ENCODE measurements around the gene TXLNB. TPM values are rescaled to one million over a fixed set of nuclear protein-coding genes. Genes with fewer than 3 reads are reported as not detected.

Gene TXLNB
- total and polyA plus RNA-seq, 2 of the 13 experiments (the other 11 are each of a cell fraction or from before 2014, with no cell fraction given) = not detected

- TF ChIP-seq AKNA (CRISPR knock-in tag; IDR thresholded peaks at IDR 0.05; ENCODE audit: borderline replicate concordance) (no peak), MBD4 (IDR thresholded peaks at IDR 0.05; ENCODE audit: borderline replicate concordance, low read length) (no peak), ZFP36L2 (CRISPR knock-in tag; IDR thresholded peaks at IDR 0.05) (no peak), SIX4 (CRISPR knock-in tag; IDR thresholded peaks at IDR 0.05) (no peak), TOE1 (CRISPR knock-in tag; IDR thresholded peaks at IDR 0.05) (no peak), KMT2A (CRISPR knock-in tag; IDR thresholded peaks at IDR 0.05) (no peak)
- TF ChIP-seq, protein P1, sequence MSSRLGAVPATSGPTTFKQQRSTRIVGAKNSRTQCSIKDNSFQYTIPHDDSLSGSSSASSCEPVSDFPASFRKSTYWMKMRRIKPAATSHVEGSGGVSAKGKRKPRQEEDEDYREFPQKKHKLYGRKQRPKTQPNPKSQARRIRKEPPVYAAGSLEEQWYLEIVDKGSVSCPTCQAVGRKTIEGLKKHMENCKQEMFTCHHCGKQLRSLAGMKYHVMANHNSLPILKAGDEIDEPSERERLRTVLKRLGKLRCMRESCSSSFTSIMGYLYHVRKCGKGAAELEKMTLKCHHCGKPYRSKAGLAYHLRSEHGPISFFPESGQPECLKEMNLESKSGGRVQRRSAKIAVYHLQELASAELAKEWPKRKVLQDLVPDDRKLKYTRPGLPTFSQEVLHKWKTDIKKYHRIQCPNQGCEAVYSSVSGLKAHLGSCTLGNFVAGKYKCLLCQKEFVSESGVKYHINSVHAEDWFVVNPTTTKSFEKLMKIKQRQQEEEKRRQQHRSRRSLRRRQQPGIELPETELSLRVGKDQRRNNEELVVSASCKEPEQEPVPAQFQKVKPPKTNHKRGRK (CRISPR knock-in tag; IDR thresholded peaks at IDR 0.05) = no peak
Measured at GRCh38 chr6:139198529-139199288, 93.1 kb downstream of the TXLNB start (continued).

Measured in HepG2 (cell line).